OCI-LY7 (cell line): ENCODE results near the gene AMZ1.

Source experiments
- EZH2phosphoT487 ChIP-seq: fragments of 200-600 bp; sonication (generic); IDR thresholded peaks from 2 replicates; pipeline ENCODE4 v1.6.1; 2018; ENCODE audit warnings: low read depth, borderline replicate concordance, mild to moderate bottlenecking, mixed run types, antibody characterized with exemption, low read length, moderate library complexity, mixed read lengths
- TF ChIP-seq, protein P1 (sequence below): fragments of 200-600 bp; sonication (generic); conservative IDR thresholded peaks from 2 replicates; pipeline ENCODE4 v1.5.1; 2014; ENCODE audit warnings: mild to moderate bottlenecking, antibody characterized with exemption, low read length, moderate library complexity, mixed read lengths

DNA sequence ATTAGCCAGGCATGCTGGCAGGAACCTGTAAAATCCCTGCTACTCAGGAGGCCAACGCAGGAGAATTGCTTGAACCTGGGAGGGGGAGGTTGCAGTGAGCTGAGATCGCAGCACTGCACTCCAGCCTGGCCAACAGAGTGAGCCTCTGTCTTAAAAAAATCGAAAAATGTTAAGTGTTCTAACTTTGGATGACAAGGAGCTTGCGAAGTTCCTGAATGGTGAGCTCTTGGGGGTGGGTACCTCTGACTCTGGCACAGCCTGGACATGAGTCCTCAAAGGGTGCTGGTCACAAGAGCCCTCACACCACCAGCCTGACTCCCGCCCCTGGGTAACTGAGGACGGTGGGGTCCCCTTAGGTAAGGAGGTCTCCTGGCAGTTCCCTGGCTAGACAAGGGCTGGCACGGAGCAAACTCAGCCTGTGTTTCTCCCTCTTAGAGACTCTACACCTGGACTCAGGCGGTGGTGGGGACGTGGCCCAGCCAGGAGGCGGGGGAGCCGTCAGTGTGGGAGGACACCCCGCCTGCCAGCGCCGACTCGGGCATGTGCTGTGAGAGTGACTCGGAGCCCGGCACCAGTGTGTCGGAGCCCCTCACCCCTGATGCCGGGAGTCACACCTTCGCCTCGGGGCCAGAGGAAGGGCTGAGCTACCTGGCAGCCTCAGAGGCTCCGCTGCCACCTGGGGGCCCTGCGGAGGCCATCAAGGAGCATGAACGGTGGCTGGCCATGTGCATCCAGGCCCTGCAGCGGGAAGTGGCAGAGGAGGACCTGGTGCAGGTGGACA, 24.1 kb downstream of the AMZ1 start:
- TF ChIP-seq, protein P1, sequence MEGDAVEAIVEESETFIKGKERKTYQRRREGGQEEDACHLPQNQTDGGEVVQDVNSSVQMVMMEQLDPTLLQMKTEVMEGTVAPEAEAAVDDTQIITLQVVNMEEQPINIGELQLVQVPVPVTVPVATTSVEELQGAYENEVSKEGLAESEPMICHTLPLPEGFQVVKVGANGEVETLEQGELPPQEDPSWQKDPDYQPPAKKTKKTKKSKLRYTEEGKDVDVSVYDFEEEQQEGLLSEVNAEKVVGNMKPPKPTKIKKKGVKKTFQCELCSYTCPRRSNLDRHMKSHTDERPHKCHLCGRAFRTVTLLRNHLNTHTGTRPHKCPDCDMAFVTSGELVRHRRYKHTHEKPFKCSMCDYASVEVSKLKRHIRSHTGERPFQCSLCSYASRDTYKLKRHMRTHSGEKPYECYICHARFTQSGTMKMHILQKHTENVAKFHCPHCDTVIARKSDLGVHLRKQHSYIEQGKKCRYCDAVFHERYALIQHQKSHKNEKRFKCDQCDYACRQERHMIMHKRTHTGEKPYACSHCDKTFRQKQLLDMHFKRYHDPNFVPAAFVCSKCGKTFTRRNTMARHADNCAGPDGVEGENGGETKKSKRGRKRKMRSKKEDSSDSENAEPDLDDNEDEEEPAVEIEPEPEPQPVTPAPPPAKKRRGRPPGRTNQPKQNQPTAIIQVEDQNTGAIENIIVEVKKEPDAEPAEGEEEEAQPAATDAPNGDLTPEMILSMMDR: no peak
- no peak for TF ChIP-seq EZH2phosphoT487
